Measurements from ENCODE around the gene GALNT13.

GRCh38 chr2:154173164-154173563, 301.4 kb downstream of the GALNT13 start:
- TF ChIP-seq CTCF (IDR thresholded peaks at IDR 0.05) (no peak), POLR2A (IDR thresholded peaks at IDR 0.05) (no peak)
